Coronary artery (tissue), 2 donors: ENCODE data around the gene HERPUD2.
A peak's percentile ranks its signal among the peaks of the same experiment; 100 is the strongest.

Source experiments
- DNase-seq: peaks from one replicate; pipeline ENCODE4 v3.0.0-alpha.2; 2017; ENCODE audit warnings: low spot score
- H3K27ac ChIP-seq, 2 donors: fragments of 200-600 bp; sonication (generic); one replicate each; pipeline ENCODE4 v1.5.1; 2016 to 2019
- H3K4me3 ChIP-seq: fragments of 200-600 bp; sonication (generic); 2 replicates; pipeline ENCODE4 v1.5.1; 2016; ENCODE audit warnings: mild to moderate bottlenecking, moderate library complexity
- TF ChIP-seq, protein P1 (sequence below): fragments of 200-600 bp; sonication (generic); IDR thresholded peaks from one replicate; pipeline ENCODE4 v1.5.1; 2019; ENCODE audit warnings: antibody characterized with exemption

Gene HERPUD2

DNA sequence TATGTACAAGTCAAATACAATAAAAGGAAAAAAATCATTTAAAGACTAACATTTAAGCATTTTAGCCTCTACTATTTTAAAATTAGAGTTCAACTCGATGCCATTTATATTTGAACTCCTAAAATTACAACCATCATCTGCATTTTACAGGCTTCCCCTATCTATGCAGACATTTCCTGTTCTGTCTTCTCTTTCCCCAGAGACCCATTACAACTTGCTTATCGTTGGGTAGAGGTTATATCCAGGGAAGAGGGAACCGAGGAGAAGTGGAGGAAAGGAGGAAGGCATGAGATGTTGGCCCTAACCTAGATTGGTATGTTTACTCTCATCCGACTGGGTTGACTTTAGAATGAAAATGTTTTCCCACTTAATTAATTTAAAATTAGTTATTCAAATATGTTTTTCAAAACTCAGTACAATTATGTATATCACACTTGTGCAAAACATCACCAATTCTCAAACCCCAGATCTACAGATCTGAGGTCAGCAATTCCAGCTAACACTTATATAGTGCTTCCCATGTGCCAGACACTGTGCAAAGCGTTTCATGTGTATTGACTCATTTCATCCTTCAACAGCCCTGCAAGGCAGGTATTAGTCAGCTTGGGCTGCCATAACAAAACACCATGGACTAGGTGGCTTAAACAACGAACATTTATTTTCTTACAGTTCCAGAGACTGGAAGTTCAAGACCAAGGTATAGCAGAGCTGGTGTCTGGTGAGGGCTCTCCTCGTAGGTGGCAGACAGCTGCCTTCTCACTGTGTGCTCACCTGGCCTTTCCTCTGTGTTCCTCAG, 27.3 kb upstream of the HERPUD2 start:
- Histone ChIP-seq H3K27ac (no peak overlapping the region), H3K4me3 (no peak overlapping the region)
- TF ChIP-seq, protein P1, sequence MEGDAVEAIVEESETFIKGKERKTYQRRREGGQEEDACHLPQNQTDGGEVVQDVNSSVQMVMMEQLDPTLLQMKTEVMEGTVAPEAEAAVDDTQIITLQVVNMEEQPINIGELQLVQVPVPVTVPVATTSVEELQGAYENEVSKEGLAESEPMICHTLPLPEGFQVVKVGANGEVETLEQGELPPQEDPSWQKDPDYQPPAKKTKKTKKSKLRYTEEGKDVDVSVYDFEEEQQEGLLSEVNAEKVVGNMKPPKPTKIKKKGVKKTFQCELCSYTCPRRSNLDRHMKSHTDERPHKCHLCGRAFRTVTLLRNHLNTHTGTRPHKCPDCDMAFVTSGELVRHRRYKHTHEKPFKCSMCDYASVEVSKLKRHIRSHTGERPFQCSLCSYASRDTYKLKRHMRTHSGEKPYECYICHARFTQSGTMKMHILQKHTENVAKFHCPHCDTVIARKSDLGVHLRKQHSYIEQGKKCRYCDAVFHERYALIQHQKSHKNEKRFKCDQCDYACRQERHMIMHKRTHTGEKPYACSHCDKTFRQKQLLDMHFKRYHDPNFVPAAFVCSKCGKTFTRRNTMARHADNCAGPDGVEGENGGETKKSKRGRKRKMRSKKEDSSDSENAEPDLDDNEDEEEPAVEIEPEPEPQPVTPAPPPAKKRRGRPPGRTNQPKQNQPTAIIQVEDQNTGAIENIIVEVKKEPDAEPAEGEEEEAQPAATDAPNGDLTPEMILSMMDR = no peak
- no peak for DNase-seq

DNA sequence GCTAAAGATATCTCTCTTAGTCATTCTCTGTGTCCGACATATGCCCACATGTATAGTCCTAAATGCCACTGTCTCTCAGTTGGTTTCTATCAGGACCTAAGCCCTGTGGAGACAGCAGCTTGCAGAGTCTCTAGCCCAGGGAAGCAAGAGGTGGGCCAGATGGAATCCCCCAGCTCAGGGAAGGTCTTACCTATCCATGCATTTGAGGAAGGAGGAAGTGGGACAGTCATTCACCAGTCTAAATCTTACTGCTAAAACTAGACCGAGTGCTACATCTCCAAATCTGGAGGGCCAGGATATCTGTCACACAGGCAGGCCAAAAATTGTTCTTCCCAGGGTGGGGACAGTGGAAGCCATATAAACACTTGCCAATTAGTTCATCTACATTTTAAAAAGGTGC, 26.4 kb upstream of the HERPUD2 start:
- no peak for DNase-seq
- H3K4me3 ChIP-seq = no peak overlapping the region
- H3K27ac ChIP-seq = no peak overlapping the region
- TF ChIP-seq, protein P1 = no peak

DNA sequence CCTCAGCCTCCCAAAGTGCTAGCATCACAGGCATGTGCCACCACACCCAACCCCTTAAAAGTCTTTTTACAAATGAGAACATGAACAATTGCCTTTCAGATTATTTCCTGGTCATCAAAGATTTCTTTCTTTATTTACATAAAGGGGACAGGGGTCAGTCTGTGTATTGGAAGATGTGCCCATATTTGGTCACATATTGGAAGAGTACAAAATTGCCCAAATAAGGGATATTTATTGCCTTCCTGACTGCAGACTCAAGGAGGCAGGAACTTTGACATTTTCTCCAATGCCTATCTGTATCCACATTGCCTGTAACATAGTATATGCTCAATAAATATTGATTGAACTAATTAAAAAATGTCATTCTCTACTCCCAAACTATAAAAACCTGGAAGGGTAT, 25.9 kb upstream of the HERPUD2 start:
- DNase-seq = no peak
- no peak overlapping the region for H3K4me3 ChIP-seq
- no peak overlapping the region for H3K27ac ChIP-seq
- TF ChIP-seq, protein P1 = no peak

DNA sequence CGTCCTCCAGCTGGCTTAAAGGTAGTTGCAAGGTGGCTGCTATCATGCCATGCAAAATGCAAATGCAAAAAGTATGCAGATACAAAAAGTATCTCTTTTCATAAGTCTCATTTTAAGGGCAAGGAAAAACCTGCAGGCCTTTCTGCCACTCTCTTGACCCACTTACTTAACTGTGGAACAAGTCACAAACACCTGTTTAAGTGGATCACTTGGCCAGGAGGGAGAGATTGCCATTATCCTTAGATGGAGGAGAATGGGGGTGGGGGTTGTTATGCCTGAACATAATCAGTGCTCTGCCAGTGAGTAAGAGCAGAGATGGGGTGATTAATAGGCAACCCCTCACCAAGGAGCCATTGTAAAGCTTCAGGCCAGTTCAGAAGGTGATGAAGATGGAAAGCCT, 25.1 kb upstream of the HERPUD2 start:
- Histone ChIP-seq H3K4me3 (no peak overlapping the region), H3K27ac (no peak overlapping the region)
- DNase-seq = no peak
- TF ChIP-seq, protein P1 = no peak

DNA sequence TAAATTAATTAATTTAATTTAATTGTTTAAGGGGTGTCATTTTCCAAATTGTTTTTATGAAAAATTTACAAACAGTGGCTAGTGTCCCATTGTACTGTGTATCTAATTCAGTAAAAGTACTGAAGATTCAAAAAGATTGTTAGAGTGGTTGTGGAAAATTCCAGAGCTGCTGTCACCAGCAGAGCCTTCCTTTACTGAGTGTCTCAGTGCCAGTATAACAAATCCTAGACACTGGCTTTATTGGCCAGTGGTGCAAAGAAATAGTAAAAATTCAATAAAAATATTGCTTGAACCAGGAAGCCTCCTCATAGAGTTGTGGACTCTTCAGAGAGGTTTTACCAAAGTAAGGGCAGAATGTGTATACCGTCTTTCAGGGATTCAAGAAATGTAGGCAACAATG, 23.1 kb upstream of the HERPUD2 start:
- DNase-seq = no peak
- peak overlapping the region; percentile 9 to 74 for H3K27ac ChIP-seq
- H3K4me3 ChIP-seq = no peak overlapping the region
- TF ChIP-seq, protein P1 = no peak

DNA sequence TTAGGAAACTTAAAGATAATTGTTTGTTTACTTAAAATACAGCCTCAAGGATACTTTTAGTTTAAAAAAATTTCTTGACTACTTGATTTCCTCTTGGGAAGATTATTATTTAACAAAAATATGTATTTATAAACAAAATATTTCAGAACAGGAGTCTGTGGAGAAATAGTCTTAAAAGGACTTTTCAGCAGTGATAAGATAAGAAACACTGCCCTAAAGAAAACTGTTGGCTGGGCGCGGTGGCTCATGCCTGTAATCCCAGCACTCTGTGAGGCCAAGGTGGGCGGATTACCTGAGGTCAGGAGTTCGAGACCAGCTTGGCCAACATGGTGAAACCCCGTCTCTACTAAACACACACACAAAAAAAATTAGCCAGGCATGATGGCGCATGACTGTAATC, 22.6 kb upstream of the HERPUD2 start:
- Histone ChIP-seq H3K4me3 (peak overlapping the region; percentile 54), H3K27ac (peak overlapping the region; percentile 74)
- TF ChIP-seq, protein P1 = no peak
- no peak for DNase-seq

DNA sequence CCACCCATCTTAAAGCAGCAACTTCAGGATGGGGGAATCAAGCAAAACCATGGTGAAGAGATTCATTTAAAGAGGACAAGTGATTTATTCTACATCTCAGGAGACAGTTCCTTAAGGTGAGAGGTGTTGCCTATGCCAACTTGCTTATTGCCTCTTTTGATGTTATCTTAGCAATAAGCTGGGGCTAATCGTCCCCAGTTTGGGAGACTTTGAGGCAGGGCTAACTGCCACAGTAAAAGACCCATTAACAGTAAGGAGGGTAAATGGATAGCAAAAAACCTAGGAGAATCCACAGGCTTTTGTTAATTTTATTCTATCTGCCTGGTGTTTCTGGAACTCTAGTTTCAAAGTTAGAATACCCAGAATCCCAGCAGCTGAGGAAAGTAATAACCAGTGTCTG, 22.1 kb upstream of the HERPUD2 start:
- peak overlapping the region; percentile 74 for H3K27ac ChIP-seq
- peak overlapping the region; percentile 54 for H3K4me3 ChIP-seq
- no peak for DNase-seq
- TF ChIP-seq, protein P1 = no peak
